Ascending aorta (tissue), 2 donors: ENCODE data around the gene LNPEP. TPM values are rescaled to one million over a fixed set of nuclear protein-coding genes. Genes with fewer than 3 reads are reported as not detected.
"Not testable (repeated sequence)": the region's sequence is repeated elsewhere in the genome, so short reads cannot be mapped to it uniquely, and the experiment has no call there.

Source experiments
- DNase-seq, 2 donors: peaks; one replicate each; pipeline ENCODE4 v3.0.0-alpha.2; 2019; ENCODE audit warnings: low spot score in 2 of 2
- H3K27ac ChIP-seq, 2 donors: fragments of 200-600 bp; sonication (generic); one replicate each; pipeline ENCODE4 v1.5.1; 2016 to 2017; ENCODE audit warnings: mild to moderate bottlenecking in 1 of 2
- H3K27me3 ChIP-seq: fragments of 200-600 bp; sonication (generic); one replicate; pipeline ENCODE4 v1.5.1; 2017
- H3K36me3 ChIP-seq, 2 donors: fragments of 200-600 bp; sonication (generic); one replicate each; pipeline ENCODE4 v1.5.1; 2016
- H3K4me1 ChIP-seq, 2 donors: fragments of 200-600 bp; sonication (generic); one replicate each; pipeline ENCODE4 v1.5.1; 2016 to 2017; ENCODE audit warnings: mild to moderate bottlenecking in 1 of 2
- H3K4me3 ChIP-seq, 2 donors: fragments of 200-600 bp; sonication (generic); one replicate each; pipeline ENCODE4 v1.5.1; 2016 to 2017; ENCODE audit warnings: mild to moderate bottlenecking in 1 of 2
- H3K9me3 ChIP-seq, 2 donors: fragments of 200-600 bp; sonication (generic); one replicate each; pipeline ENCODE4 v1.5.1; 2016
- intact Hi-C: fragments of 100-400 bp; cut with DNase I; formaldehyde crosslinking; loops from one replicate; pipeline ENCODE4 v1.15.1; 2023
- total RNA-seq: library from RNA; depleted of rRNA; stranded (reverse); fragments of >200 nt; gene quantifications from one replicate; pipeline ENCODE4 v1.1.0, GENCODE V29; 2016
- TF ChIP-seq, protein P1 (sequence below), 3 experiments: fragments of 200-600 bp in 2 of 3; fragments of 450-650 bp in 1 of 3; sonication (generic) in 2 of 3; IDR thresholded peaks; one replicate each; pipeline ENCODE4 v1.5.1; 2016 to 2019; ENCODE audit warnings: antibody characterized with exemption in 3 of 3, mild to moderate bottlenecking in 1 of 3, moderate library complexity in 1 of 3

Gene LNPEP
- total RNA-seq, 1 donor from 2014 or later = 35.3 TPM

DNA sequence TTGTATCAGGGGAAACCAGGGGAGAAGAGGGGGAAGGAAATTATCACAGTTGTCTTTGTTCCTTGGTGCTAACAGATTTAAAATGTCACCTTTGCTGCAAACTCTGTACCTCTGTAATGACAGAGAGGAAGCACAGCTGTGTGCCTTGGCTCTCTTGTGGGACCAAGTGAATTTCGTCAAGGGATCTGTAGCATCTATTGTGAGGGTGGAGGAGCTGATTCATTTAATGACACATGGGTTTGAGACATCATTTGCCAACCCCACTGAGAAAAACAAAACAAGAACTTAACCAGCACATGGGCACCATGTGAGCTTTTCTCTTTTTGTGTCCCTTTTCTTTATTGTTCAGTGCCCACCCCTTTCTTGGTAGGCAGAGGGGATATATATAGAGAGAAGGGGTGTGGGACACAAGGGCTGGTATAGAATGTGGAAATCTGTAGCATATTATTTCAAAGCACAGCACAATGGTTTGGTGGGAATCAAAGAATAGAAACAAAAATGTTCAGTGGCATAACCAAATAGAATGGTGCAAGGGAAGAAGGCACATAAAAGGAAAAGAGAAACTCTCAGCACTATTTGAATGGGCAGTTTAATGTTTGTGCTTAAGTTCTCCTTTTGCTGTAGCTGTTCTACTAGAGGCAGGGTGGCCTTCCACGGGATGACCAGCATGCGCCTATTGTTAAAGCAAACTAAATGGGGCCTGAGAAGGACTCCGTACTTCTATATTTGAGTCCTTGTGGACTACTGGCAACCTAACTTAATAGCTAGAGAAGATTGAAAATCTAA, 143.3 kb downstream of the LNPEP start:
- no peak for DNase-seq
- no peaks in the 10 kb centered on the region for H3K9me3 ChIP-seq
- no peaks in the 10 kb centered on the region for H3K27me3 ChIP-seq
- no peak overlapping the region for H3K27ac ChIP-seq
- H3K36me3 ChIP-seq = no peaks in the 10 kb centered on the region
- H3K4me3 ChIP-seq = no peak overlapping the region
- TF ChIP-seq, protein P1, sequence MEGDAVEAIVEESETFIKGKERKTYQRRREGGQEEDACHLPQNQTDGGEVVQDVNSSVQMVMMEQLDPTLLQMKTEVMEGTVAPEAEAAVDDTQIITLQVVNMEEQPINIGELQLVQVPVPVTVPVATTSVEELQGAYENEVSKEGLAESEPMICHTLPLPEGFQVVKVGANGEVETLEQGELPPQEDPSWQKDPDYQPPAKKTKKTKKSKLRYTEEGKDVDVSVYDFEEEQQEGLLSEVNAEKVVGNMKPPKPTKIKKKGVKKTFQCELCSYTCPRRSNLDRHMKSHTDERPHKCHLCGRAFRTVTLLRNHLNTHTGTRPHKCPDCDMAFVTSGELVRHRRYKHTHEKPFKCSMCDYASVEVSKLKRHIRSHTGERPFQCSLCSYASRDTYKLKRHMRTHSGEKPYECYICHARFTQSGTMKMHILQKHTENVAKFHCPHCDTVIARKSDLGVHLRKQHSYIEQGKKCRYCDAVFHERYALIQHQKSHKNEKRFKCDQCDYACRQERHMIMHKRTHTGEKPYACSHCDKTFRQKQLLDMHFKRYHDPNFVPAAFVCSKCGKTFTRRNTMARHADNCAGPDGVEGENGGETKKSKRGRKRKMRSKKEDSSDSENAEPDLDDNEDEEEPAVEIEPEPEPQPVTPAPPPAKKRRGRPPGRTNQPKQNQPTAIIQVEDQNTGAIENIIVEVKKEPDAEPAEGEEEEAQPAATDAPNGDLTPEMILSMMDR (IDR thresholded peaks at IDR 0.05) = no peak
- intact Hi-C loops = no loop called here
- no peaks in the 10 kb centered on the region for H3K4me1 ChIP-seq

DNA sequence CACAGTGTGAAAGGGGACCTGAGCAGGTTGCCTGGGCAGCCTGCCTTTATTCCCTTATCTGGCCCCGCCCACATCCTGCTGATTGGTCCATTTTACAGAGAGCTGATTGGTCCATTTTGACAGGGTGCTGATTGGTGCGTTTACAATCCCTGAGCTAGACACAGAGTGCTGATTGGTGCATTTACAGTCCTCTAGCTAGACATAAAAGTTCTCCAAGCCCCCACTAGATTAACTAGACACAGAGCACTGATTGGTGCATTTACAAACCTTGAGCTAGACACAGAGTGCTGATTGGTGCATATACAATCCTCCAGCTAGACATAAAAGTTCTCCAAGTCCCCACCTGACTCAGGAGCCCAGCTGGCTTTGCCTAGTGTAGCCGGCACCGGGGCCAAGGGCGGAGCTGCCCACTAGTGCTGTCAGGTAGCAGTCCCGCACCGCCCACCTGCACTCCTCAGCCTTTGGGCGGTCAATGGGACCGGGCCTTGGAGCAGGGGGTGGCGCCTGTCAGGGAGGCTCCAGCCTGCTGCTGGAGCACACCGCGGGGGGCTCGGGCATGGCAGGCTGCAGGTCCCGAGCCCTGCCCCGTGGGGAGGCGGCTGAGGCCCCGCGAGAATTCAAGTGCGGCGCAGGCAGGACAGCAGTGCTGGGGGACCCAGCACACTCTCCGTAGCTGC, 149.0 kb downstream of the LNPEP start:
- H3K27ac ChIP-seq, H3K4me3 ChIP-seq, H3K4me1 ChIP-seq, H3K9me3 ChIP-seq, DNase-seq, H3K27me3 ChIP-seq, intact Hi-C loops, H3K36me3 ChIP-seq: not testable (repeated sequence)

DNA sequence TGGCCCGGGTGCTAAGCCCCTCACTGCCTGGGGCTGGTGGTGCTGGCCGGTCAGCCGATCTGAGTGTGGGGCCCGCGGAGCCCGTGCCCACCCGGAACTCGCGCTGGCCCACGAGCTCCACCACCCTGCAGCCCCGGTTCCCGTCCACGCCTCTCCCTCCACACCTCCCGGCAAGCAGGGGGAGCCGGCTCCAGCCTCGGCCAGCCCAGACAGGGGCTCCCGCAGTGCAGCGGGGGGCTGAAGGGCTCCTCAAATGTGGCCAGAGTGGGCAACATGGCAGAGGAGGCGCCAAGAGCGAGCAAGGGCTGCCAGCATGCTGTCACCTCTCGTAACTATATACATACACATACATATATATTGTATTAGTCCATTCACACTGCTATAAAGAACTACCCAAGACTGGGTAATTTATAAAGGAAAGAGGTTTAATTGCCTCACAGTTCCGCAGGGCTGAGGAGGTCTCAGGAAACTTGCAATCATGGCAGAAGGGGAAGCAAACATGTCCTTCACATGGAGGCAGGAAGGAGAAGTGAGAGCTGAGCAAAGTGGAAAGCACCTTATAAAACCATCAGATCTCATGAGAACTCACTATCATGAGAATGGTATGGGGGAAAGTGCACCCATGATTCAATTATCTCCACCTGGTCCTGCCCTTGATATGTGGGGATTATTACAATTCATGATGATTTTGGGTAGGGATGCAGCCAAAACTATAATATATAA, 149.7 kb downstream of the LNPEP start:
- H3K9me3 ChIP-seq = no peaks in the 10 kb centered on the region
- no peak overlapping the region for H3K4me3 ChIP-seq
- H3K27me3 ChIP-seq = no peaks in the 10 kb centered on the region
- no peak for DNase-seq
- TF ChIP-seq, protein P1 (IDR thresholded peaks at IDR 0.05) = no peak
- no peaks in the 10 kb centered on the region for H3K4me1 ChIP-seq
- no peaks in the 10 kb centered on the region for H3K36me3 ChIP-seq
- H3K27ac ChIP-seq = no peak overlapping the region
- intact Hi-C loops = no loop called here

Other genes with a start within 250 kb of the LNPEP start
- gene ERAP1, start 128.1 kb upstream of the LNPEP start, total RNA-seq = 41.3 TPM
- 20.6 TPM for gene ERAP2, start 59.6 kb upstream of the LNPEP start, total RNA-seq
- gene LIX1, start 206.5 kb downstream of the LNPEP start, total RNA-seq = not detected
- gene RIOK2, start 247.2 kb downstream of the LNPEP start, total RNA-seq = 3.7 TPM